ENCODE measurements around the gene SIN3A. TPM values are rescaled to one million over a fixed set of nuclear protein-coding genes. Genes with fewer than 3 reads are reported as not detected.
A peak's percentile ranks its signal among the peaks of the same experiment; 100 is the strongest.
"Not testable (repeated sequence)": the region's sequence is repeated elsewhere in the genome, so short reads cannot be mapped to it uniquely, and the experiment has no call there.

The SIN3A gene
- total RNA-seq, 8 experiments from 2014 or later: 14.6 to 62.6 (median 26.3) TPM

GRCh38 chr15:75346796-75347221 lies 104.7 kb downstream of the SIN3A start, which contains the start of gene NEIL1:
TSS of gene NEIL1 (plus strand) at chr15:75347039. CDS start at chr15:75348906, 1,867 bp downstream.
- peak within 1 kb of the TSS; percentile 39 to 64 (median 50) for H3K4me3 ChIP-seq
- ATAC-seq (replicated peaks in 6 of 8): no peak
- H3K27ac ChIP-seq: no peak within 1 kb of the TSS
- in situ Hi-C loops (cut with MboI; ENCODE audit: low pct_unique_long_range_greater_than_20kb in 2 of 9, low sequenced_read_pairs in 9 of 9, unreplicated experiment in 9 of 9): no loop called here
- 0 to 80% (median 24%) methylated on average over 1 to 15 of the region's 20 CpGs; no CpG with 5 or more reads in 2 of the 10 experiments for WGBS, 10 experiments
- peaks cover 5 to 7% of the 10 kb centered on the region in 2 donors for H3K4me1 ChIP-seq (replicated peaks in 1 of 2)

GRCh38 chr15:75343953-75344352 lies 107.5 kb downstream of the SIN3A start:
- in situ Hi-C loops (cut with MboI; ENCODE audit: low pct_unique_long_range_greater_than_20kb in 2 of 9, low sequenced_read_pairs in 9 of 9, unreplicated experiment in 9 of 9); ATAC-seq (replicated peaks in 6 of 8); H3K4me3 ChIP-seq; H3K27ac ChIP-seq; H3K4me1 ChIP-seq (replicated peaks in 1 of 2): not testable (repeated sequence)
- 0 to 94% (median 49%) methylated on average over 1 to 7 of the region's 8 CpGs; no CpG with 5 or more reads in 3 of the 10 experiments for WGBS, 10 experiments

DNA sequence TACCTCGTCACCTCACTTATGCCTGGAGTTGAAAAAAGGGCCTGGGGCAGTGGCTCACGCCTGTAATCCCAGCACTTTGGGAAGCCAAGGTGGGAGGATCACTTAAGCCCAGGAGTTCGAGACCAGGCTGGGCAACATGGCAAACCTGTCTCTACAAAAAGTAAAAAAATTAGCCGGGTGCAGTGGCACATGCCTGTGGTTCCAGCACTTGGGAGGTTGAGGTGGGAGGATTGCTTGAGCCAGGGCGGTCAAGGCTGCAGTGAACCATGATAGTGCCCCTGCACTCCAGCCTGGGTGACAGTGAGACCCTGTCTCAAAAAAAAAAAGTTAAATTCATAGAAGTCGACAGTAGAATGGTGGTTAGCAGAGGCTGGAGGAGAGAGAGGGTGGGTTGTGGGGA lies 109.3 kb downstream of the SIN3A start:
- H3K27ac ChIP-seq: no peak overlapping the region
- 0 to 88% (median 80%) methylated on average over 1 to 5 of the region's 6 CpGs for WGBS, 10 experiments
- no peak for ATAC-seq (replicated peaks in 6 of 8)
- H3K4me3 ChIP-seq: no peak overlapping the region
- no peaks in the 10 kb centered on the region for H3K4me1 ChIP-seq (replicated peaks in 1 of 2)
- in situ Hi-C loops (cut with MboI; ENCODE audit: low pct_unique_long_range_greater_than_20kb in 2 of 9, low sequenced_read_pairs in 9 of 9, unreplicated experiment in 9 of 9): no loop called here

DNA sequence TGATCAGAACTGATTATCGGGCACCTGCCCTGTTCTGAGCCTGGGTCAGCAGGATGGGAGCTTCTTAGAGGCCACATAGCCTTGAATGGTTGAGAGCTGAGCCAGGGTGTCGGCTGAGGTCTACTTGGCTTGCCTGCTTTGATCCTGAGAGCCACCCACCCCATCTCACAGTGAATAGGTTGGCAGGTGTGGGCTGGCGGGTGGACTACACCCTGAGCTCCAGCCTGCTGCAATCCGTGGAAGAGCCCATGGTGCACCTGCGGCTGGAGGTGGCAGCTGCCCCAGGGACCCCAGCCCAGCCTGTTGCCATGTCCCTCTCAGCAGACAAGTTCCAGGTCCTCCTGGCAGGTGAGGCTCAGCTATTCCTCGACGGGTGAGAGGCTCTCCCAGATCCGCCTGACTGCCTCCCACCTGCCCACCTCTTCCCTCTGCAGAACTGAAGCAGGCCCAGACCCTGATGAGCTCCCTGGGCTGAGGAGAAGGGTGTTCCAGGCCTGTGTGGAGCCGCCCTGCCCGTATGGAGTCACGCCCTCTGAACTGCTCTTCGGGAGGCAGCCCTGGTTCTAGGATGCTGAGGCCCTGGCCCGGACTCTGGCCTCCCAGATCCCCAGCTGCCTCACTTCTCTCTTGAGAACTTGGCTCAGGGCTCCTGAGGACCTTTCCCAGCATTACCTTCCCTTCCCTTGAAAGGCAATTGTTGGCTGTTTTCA lies 111.8 kb downstream of the SIN3A start:
- Histone ChIP-seq H3K4me1 (replicated peaks in 1 of 2) (peaks cover 6 to 7% of the 10 kb centered on the region in 2 donors), H3K4me3 (no peak overlapping the region), H3K27ac (no peak overlapping the region)
- WGBS, 10 experiments: 86 to 100% (median 100%) methylated on average over 1 to 8 of the region's 13 CpGs; no CpG with 5 or more reads in 4 of the 10 experiments
- ATAC-seq (replicated peaks in 6 of 8): no peak
- in situ Hi-C loops (cut with MboI; ENCODE audit: low pct_unique_long_range_greater_than_20kb in 2 of 9, low sequenced_read_pairs in 9 of 9, unreplicated experiment in 9 of 9): no loop called here

DNA sequence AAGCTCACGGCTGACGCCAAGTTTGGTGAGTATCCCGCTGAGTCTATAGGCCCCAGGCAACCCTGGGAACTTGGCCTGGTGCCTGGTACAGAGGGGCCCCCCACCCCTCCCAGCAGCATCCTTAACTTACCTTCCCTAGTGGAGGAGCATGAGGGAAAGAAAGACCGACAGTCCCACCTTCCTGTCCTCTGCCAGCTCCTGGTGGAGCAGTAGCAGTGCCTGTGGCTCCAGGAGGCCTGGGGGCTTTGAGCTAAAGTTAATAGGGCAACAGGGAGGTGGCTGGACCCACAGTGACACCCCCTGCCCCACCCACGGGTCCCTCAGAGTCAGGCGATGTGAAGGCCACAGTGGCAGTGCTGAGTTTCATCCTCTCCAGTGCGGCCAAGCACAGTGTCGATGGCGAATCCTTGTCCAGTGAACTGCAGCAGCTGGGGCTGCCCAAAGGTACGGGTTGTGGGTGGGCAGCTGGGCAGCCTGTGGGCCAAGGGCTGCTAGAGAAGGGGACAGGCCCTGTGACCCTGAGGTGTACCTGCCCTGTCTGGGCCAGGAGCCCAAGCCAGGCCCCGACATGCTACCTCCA lies 112.7 kb downstream of the SIN3A start:
- Histone ChIP-seq H3K4me3 (no peak overlapping the region), H3K27ac (no peak overlapping the region), H3K4me1 (replicated peaks in 1 of 2) (peaks cover 6 to 7% of the 10 kb centered on the region in 2 donors)
- 60 to 83% (median 80%) methylated on average over 1 to 3 of the region's 11 CpGs; no CpG with 5 or more reads in 7 of the 10 experiments for WGBS, 10 experiments
- no peak for ATAC-seq (replicated peaks in 6 of 8)
- in situ Hi-C loops (cut with MboI; ENCODE audit: low pct_unique_long_range_greater_than_20kb in 2 of 9, low sequenced_read_pairs in 9 of 9, unreplicated experiment in 9 of 9): no loop called here

GRCh38 chr15:75335705-75336355 lies 115.7 kb downstream of the SIN3A start, which contains the start of gene COMMD4:
TSS of gene COMMD4 (plus strand) at chr15:75336063. CDS start at chr15:75336090, 27 bp downstream.
- H3K27ac ChIP-seq: no peak within 1 kb of the TSS

DNA sequence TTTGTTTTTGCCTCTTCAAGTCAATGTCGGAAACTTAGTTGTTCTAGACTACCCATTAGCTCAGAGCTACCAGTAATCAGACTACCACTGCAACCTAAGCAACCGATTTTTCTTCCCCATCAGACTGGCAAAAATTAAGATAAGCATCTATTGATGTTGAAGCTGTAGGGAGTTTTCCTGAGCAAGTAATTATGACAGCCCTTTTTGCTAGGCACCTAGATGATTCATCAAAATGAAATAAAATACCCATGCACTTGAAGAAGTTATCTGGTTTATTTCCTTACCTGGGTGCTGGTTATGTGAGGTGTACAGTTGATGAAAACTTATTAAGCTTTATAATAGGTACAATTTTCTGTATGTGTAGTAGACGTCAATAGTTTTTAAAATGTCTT lies 116.2 kb downstream of the SIN3A start:
- Histone ChIP-seq H3K27ac (no peak overlapping the region), H3K4me3 (peak overlapping the region; percentile 65 to 93 (median 84)), H3K4me1 (replicated peaks in 1 of 2) (peaks cover 6 to 7% of the 10 kb centered on the region in 2 donors)
- in situ Hi-C loops (cut with MboI; ENCODE audit: low pct_unique_long_range_greater_than_20kb in 2 of 9, low sequenced_read_pairs in 9 of 9, unreplicated experiment in 9 of 9): no loop called here
- no peak for ATAC-seq (replicated peaks in 6 of 8)
- WGBS, 10 experiments: 0 to 83% (median 51%) methylated on average over 1 to 3 of the region's 3 CpGs

More at GRCh38 chr15:75335705-75336355, 115.7 kb downstream of the SIN3A start, which contains the start of gene COMMD4:
- in situ Hi-C loops (cut with MboI; ENCODE audit: low pct_unique_long_range_greater_than_20kb in 2 of 9, low sequenced_read_pairs in 9 of 9, unreplicated experiment in 9 of 9): no loop called here
- 0 to 9% (median 2%) methylated on average over 1 to 16 of the region's 42 CpGs; no CpG with 5 or more reads in 1 of the 10 experiments for WGBS, 10 experiments
- Histone ChIP-seq H3K4me1 (replicated peaks in 1 of 2) (peaks cover 6 to 7% of the 10 kb centered on the region in 2 donors), H3K4me3 (peak within 1 kb of the TSS; percentile 65 to 93 (median 84))
- ATAC-seq (replicated peaks in 6 of 8): peak; percentile 91 to 95 (median 92)

- WGBS, 10 experiments: 75 to 100% (median 91%) methylated on average over 2 to 15 of the region's 15 CpGs; no CpG with 5 or more reads in 2 of the 10 experiments
- in situ Hi-C loops (cut with MboI; ENCODE audit: low pct_unique_long_range_greater_than_20kb in 2 of 9, low sequenced_read_pairs in 9 of 9, unreplicated experiment in 9 of 9); ATAC-seq (replicated peaks in 6 of 8); H3K27ac ChIP-seq; H3K4me3 ChIP-seq; H3K4me1 ChIP-seq (replicated peaks in 1 of 2): not testable (repeated sequence)
Measured at GRCh38 chr15:75333654-75334419, 117.7 kb downstream of the SIN3A start.

DNA sequence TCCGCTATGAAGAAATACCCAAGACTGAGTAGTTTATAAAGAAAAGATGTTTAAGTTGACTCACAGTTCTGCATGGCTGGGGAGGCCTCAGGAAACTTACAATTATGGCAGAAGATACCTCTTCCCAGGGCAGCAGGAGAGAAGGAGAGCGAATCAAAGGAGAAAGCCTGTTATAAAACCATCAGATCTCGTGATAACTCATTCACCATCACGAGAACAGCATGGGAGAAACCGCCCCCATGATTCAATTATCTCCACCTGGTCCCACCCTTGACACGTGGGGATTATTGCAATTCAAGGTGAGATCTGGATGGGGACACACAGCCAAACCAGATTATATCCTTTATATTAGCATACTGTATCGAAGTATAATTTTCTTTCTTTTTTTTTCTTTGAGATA lies 119.4 kb downstream of the SIN3A start:
- 26 to 100% (median 64%) methylated on average over 1 to 7 of the region's 7 CpGs for WGBS, 10 experiments
- H3K27ac ChIP-seq; in situ Hi-C loops (cut with MboI; ENCODE audit: low pct_unique_long_range_greater_than_20kb in 2 of 9, low sequenced_read_pairs in 9 of 9, unreplicated experiment in 9 of 9); H3K4me3 ChIP-seq; ATAC-seq (replicated peaks in 6 of 8); H3K4me1 ChIP-seq (replicated peaks in 1 of 2): not testable (repeated sequence)

GRCh38 chr15:75329571-75329970 lies 121.9 kb downstream of the SIN3A start:
- Histone ChIP-seq H3K4me3 (no peak overlapping the region), H3K4me1 (replicated peaks in 1 of 2) (no peaks in the 10 kb centered on the region), H3K27ac (no peak overlapping the region)
- no peak for ATAC-seq (replicated peaks in 6 of 8)
- in situ Hi-C loops (cut with MboI; ENCODE audit: low pct_unique_long_range_greater_than_20kb in 2 of 9, low sequenced_read_pairs in 9 of 9, unreplicated experiment in 9 of 9): no loop called here
- 80 to 100% (median 100%) methylated on average over 1 to 2 of the region's 2 CpGs; no CpG with 5 or more reads in 5 of the 10 experiments for WGBS, 10 experiments

- in situ Hi-C loops (cut with MboI; ENCODE audit: low pct_unique_long_range_greater_than_20kb in 2 of 9, low sequenced_read_pairs in 9 of 9, unreplicated experiment in 9 of 9): no loop called here
- 0 to 69% (median 33%) methylated on average over 1 to 3 of the region's 10 CpGs; no CpG with 5 or more reads in 5 of the 10 experiments for WGBS, 10 experiments
- Histone ChIP-seq H3K4me1 (replicated peaks in 1 of 2) (no peaks in the 10 kb centered on the region), H3K4me3 (no peak overlapping the region), H3K27ac (no peak overlapping the region)
- ATAC-seq (replicated peaks in 6 of 8): no peak
Measured at GRCh38 chr15:75328493-75329314, 122.8 kb downstream of the SIN3A start.

DNA sequence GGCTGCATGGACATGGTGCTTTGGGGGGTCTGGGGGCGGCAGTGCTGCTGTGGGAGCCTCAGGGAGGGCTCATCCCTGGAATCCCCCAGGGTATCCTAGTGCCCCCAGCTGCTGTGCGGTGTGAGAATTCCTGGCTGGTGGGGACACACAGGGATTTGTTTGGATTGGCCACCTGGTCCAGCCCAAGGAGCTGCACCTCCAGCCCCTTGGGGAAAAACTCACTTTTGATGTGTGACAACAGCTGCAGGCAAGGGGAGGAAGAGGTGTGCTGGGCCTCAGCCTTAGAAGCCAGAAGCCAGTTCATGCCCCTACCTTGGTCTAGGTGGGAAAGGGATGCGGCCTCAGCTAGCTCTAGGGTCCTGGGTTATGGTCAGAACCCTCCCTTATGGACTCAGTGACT lies 124.0 kb downstream of the SIN3A start:
- no peak for ATAC-seq (replicated peaks in 6 of 8)
- Histone ChIP-seq H3K4me1 (replicated peaks in 1 of 2) (no peaks in the 10 kb centered on the region), H3K4me3 (no peak overlapping the region), H3K27ac (no peak overlapping the region)
- in situ Hi-C loops (cut with MboI; ENCODE audit: low pct_unique_long_range_greater_than_20kb in 2 of 9, low sequenced_read_pairs in 9 of 9, unreplicated experiment in 9 of 9): no loop called here
- WGBS, 10 experiments: no CpG with 5 or more reads among the region's 3 CpGs

Measured in motor neuron (in vitro differentiated cells).